HEK293 (cell line): Measurements from ENCODE around the gene MAPK14.

ENCODE experiments used
- CTCF ChIA-PET: fragments of 350-600 bp; formaldehyde crosslinking; extraction: SDS; loops from one replicate; lab custom pipeline; 2021; ENCODE audit warnings: antibody characterized with exemption; lab: Yijun Ruan, JAX
- POLR2A ChIA-PET: fragments of 300-600 bp; formaldehyde crosslinking; extraction: SDS; loops from one replicate; lab custom pipeline; 2020; ENCODE audit warnings: antibody characterized with exemption, inconsistent platforms; lab: Yijun Ruan, JAX
- H3K27ac ChIP-seq: fragments of 200-500 bp; sonication (Bioruptor generic); 2 replicates; pipeline ENCODE4 v1.5.1; 2014; ENCODE audit warnings: low read depth, low read length, control low read depth, inconsistent platforms; ENCODE audit errors: extremely low read depth
- H3K36me3 ChIP-seq, 2 experiments: fragments of 200-500 bp in 1 of 2; sonication (Bioruptor generic) in 1 of 2; 1 replicate in 1 of 2; 2 replicates in 1 of 2; pipeline ENCODE4 v1.5.1; 2014 to 2017; ENCODE audit warnings: inconsistent platforms in 2 of 2, low read length in 2 of 2; ENCODE audit not compliant: control insufficient read depth in 2 of 2, insufficient read depth in 1 of 2
- H3K4me1 ChIP-seq: fragments of 200-500 bp; sonication (Bioruptor generic); 2 replicates; pipeline ENCODE4 v1.5.1; 2014; ENCODE audit warnings: mild to moderate bottlenecking, low read length, inconsistent platforms; ENCODE audit not compliant: control insufficient read depth, insufficient read depth
- H3K4me3 ChIP-seq: 2 replicates; pipeline ENCODE4 v1.5.1; 2011; ENCODE audit warnings: low read depth, mild to moderate bottlenecking, control low read depth, low read length, moderate library complexity
- H3K9me3 ChIP-seq: fragments of 200-500 bp; sonication (Bioruptor generic); 2 replicates; pipeline ENCODE4 v1.5.1; 2014; ENCODE audit warnings: low read depth, low read length, inconsistent platforms; ENCODE audit not compliant: control insufficient read depth, insufficient read depth
- EGR2 ChIP-seq: fragments of 450-650 bp; formaldehyde crosslinking; IDR thresholded peaks from 2 replicates; pipeline ENCODE4 v1.5.1; 2016; ENCODE audit warnings: low read depth, missing biosample characterization, missing genetic modification characterization
- HOXD13 ChIP-seq: sonication (generic); formaldehyde crosslinking; IDR thresholded peaks from 2 replicates; pipeline ENCODE4 v1.8.0; 2022; ENCODE audit warnings: missing genetic modification reagents, borderline replicate concordance
- KLF9 ChIP-seq: fragments of 450-650 bp; formaldehyde crosslinking; IDR thresholded peaks from 2 replicates; pipeline ENCODE4 v1.5.1; 2016; ENCODE audit warnings: missing biosample characterization, missing genetic modification characterization, low read depth
- YY1 ChIP-seq: fragments of 450-650 bp; formaldehyde crosslinking; IDR thresholded peaks from 2 replicates; pipeline ENCODE4 v1.5.1; 2018; ENCODE audit warnings: missing biosample characterization, missing genetic modification characterization
- ZEB2 ChIP-seq: fragments of 450-650 bp; formaldehyde crosslinking; IDR thresholded peaks from 2 replicates; pipeline ENCODE4 v1.5.1; 2016; ENCODE audit warnings: missing biosample characterization, missing genetic modification characterization
- ZNF10 ChIP-seq: fragments of 450-650 bp; formaldehyde crosslinking; IDR thresholded peaks from 2 replicates; pipeline ENCODE4 v1.5.1; 2017; ENCODE audit warnings: missing biosample characterization, missing genetic modification characterization
- ZNF112 ChIP-seq: fragments of 450-650 bp; formaldehyde crosslinking; IDR thresholded peaks from 2 replicates; pipeline ENCODE4 v1.5.0; 2017; ENCODE audit warnings: missing biosample characterization, missing genetic modification characterization
- ZNF146 ChIP-seq: fragments of 450-650 bp; formaldehyde crosslinking; IDR thresholded peaks from 2 replicates; pipeline ENCODE4 v1.5.1; 2016; ENCODE audit warnings: missing biosample characterization, missing genetic modification characterization
- ZNF423 ChIP-seq: fragments of 450-650 bp; formaldehyde crosslinking; IDR thresholded peaks from 2 replicates; pipeline ENCODE4 v1.5.1; 2016; ENCODE audit warnings: missing biosample characterization, missing genetic modification characterization
- ZNF510 ChIP-seq: fragments of 450-650 bp; formaldehyde crosslinking; IDR thresholded peaks from 2 replicates; pipeline ENCODE4 v1.5.1; 2018; ENCODE audit warnings: mild to moderate bottlenecking, missing genetic modification characterization, missing biosample characterization; ENCODE audit not compliant: insufficient replicate concordance
- ZNF529 ChIP-seq: fragments of 450-650 bp; formaldehyde crosslinking; IDR thresholded peaks from 2 replicates; pipeline ENCODE4 v1.5.1; 2017; ENCODE audit warnings: missing genetic modification characterization, missing biosample characterization; ENCODE audit not compliant: insufficient replicate concordance
- ZNF701 ChIP-seq: fragments of 450-650 bp; formaldehyde crosslinking; IDR thresholded peaks from 2 replicates; pipeline ENCODE4 v1.5.1; 2016; ENCODE audit warnings: missing biosample characterization, missing genetic modification characterization
- ZNF776 ChIP-seq: fragments of 450-650 bp; formaldehyde crosslinking; IDR thresholded peaks from 2 replicates; pipeline ENCODE4 v1.5.0; 2017; ENCODE audit warnings: missing biosample characterization, missing genetic modification characterization, borderline replicate concordance
- TF ChIP-seq, protein P1 (sequence below): fragments of 450-650 bp; formaldehyde crosslinking; IDR thresholded peaks from 2 replicates; pipeline ENCODE4 v1.5.1; 2016; ENCODE audit warnings: missing biosample characterization, missing genetic modification characterization
- TF ChIP-seq, protein P2 (sequence below): fragments of 450-650 bp; formaldehyde crosslinking; IDR thresholded peaks from 2 replicates; pipeline ENCODE4 v1.5.1; 2017; ENCODE audit warnings: missing biosample characterization, missing genetic modification characterization
- TF ChIP-seq, protein P3 (sequence below): fragments of 450-650 bp; formaldehyde crosslinking; conservative IDR thresholded peaks from 2 replicates; pipeline ENCODE4 v1.5.1; 2016; ENCODE audit warnings: low read depth, missing biosample characterization, missing genetic modification characterization
- TF ChIP-seq, protein P4 (sequence below): fragments of 450-650 bp; formaldehyde crosslinking; IDR thresholded peaks from 2 replicates; pipeline ENCODE4 v1.5.1; 2016; ENCODE audit warnings: missing biosample characterization, missing genetic modification characterization

Gene MAPK14

DNA sequence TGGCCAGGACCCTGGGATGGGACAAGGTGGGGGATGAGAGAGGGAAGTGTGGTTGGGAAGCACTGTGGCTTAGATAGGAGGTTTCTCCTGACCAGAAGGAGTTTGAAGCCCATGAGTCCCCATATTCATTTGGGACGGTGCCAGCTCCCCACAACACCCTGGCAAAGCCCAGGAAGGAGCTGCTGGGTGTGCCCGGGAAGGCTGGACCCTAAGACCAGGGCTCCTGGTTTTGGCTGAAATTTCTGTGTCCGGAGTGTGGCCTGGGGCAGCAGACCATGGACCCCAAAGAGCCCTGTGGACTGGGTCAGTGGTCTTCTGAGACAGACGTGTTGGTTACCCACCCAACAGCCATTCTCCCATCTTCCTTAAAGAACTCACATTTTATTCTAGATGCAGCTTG, 117.9 kb downstream of the MAPK14 start:
- no peaks in the 10 kb centered on the region for H3K36me3 ChIP-seq
- H3K27ac ChIP-seq = no peak overlapping the region
- no peaks in the 10 kb centered on the region for H3K9me3 ChIP-seq
- POLR2A ChIA-PET = interaction anchor here (0.6 kb wide), 1 partner anchor 429 kb away, joined by 4 read pairs; no protein-coding TSS in a partner anchor
- no peak overlapping the region for H3K4me3 ChIP-seq
- H3K4me1 ChIP-seq = no peaks in the 10 kb centered on the region
- TF ChIP-seq ZNF423 (tag by site-specific recombination) = no peak
- no peak for TF ChIP-seq KLF9 (tag by site-specific recombination)
- TF ChIP-seq, protein P1, sequence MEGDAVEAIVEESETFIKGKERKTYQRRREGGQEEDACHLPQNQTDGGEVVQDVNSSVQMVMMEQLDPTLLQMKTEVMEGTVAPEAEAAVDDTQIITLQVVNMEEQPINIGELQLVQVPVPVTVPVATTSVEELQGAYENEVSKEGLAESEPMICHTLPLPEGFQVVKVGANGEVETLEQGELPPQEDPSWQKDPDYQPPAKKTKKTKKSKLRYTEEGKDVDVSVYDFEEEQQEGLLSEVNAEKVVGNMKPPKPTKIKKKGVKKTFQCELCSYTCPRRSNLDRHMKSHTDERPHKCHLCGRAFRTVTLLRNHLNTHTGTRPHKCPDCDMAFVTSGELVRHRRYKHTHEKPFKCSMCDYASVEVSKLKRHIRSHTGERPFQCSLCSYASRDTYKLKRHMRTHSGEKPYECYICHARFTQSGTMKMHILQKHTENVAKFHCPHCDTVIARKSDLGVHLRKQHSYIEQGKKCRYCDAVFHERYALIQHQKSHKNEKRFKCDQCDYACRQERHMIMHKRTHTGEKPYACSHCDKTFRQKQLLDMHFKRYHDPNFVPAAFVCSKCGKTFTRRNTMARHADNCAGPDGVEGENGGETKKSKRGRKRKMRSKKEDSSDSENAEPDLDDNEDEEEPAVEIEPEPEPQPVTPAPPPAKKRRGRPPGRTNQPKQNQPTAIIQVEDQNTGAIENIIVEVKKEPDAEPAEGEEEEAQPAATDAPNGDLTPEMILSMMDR (tag by site-specific recombination) = no peak
- no peak for TF ChIP-seq ZNF529
- TF ChIP-seq ZEB2 = no peak
- TF ChIP-seq, protein P2, sequence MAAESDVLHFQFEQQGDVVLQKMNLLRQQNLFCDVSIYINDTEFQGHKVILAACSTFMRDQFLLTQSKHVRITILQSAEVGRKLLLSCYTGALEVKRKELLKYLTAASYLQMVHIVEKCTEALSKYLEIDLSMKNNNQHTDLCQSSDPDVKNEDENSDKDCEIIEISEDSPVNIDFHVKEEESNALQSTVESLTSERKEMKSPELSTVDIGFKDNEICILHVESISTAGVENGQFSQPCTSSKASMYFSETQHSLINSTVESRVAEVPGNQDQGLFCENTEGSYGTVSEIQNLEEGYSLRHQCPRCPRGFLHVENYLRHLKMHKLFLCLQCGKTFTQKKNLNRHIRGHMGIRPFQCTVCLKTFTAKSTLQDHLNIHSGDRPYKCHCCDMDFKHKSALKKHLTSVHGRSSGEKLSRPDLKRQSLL (tag by site-specific recombination) = no peak
- no peak for TF ChIP-seq ZNF776
- no peak for TF ChIP-seq ZNF146 (tag by site-specific recombination)
- no peak for TF ChIP-seq YY1
- TF ChIP-seq, protein P3, sequence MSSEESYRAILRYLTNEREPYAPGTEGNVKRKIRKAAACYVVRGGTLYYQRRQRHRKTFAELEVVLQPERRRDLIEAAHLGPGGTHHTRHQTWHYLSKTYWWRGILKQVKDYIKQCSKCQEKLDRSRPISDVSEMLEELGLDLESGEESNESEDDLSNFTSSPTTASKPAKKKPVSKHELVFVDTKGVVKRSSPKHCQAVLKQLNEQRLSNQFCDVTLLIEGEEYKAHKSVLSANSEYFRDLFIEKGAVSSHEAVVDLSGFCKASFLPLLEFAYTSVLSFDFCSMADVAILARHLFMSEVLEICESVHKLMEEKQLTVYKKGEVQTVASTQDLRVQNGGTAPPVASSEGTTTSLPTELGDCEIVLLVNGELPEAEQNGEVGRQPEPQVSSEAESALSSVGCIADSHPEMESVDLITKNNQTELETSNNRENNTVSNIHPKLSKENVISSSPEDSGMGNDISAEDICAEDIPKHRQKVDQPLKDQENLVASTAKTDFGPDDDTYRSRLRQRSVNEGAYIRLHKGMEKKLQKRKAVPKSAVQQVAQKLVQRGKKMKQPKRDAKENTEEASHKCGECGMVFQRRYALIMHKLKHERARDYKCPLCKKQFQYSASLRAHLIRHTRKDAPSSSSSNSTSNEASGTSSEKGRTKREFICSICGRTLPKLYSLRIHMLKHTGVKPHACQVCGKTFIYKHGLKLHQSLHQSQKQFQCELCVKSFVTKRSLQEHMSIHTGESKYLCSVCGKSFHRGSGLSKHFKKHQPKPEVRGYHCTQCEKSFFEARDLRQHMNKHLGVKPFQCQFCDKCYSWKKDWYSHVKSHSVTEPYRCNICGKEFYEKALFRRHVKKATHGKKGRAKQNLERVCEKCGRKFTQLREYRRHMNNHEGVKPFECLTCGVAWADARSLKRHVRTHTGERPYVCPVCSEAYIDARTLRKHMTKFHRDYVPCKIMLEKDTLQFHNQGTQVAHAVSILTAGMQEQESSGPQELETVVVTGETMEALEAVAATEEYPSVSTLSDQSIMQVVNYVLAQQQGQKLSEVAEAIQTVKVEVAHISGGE (tag by site-specific recombination) = no peak
- TF ChIP-seq ZNF701 = no peak
- no peak for TF ChIP-seq ZNF510 (tag by site-specific recombination)
- TF ChIP-seq, all 188 proteins: peak for 0
- CTCF ChIA-PET = interaction anchor here (0.7 kb wide), 1 partner anchor 141 kb away, joined by 3 read pairs; no protein-coding TSS in a partner anchor

DNA sequence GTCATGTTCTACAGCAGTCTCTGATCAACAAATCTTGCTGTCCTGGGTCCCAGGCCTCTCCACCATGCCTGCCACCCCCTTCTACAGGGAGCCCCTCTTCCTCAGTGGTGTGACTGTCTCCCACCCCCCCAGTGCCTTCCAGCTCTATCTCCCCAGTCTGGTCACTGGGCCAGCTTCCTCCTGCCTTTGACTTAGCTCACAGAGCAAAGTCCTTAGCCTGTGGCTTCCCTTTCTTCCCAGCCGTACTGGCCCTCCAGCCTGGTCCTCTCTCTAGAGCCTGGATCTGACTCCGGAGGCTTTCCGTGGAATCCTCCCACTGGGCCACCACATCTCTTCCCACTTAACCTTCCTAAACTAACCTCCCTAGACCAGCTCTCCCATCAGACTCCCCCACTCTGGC, 119.7 kb downstream of the MAPK14 start:
- no peak overlapping the region for H3K27ac ChIP-seq
- CTCF ChIA-PET = interaction anchor here (1.6 kb wide), 1 partner anchor 8 kb away, joined by 6 read pairs; no protein-coding TSS in a partner anchor
- no peaks in the 10 kb centered on the region for H3K4me1 ChIP-seq

DNA sequence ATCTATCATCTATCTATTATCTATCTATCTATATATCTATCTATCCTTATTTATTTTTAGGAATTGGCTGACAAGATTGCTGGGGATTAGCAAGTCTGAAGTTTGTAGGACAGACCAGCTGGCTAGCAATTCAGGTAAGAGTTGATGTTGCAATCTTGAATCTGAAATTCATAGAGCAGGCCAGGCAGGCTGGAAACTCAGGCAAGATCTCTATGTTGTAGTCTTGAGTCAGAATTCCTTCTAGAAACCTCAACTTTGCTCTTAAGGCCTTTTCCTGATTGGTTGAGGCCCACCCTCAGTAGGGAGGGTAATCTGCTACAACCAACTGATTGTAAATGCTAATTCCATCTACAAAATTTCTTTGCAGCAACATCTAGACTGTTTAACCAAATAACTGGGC, 121.9 kb downstream of the MAPK14 start:
- H3K4me3 ChIP-seq = no peak overlapping the region
- no peaks in the 10 kb centered on the region for H3K36me3 ChIP-seq
- H3K27ac ChIP-seq = no peak overlapping the region
- 0 out of 2 replicates have a peak, but pooled peaks have one; percentile 19 for TF ChIP-seq ZNF10 (tag by site-specific recombination)
- TF ChIP-seq, protein P4, sequence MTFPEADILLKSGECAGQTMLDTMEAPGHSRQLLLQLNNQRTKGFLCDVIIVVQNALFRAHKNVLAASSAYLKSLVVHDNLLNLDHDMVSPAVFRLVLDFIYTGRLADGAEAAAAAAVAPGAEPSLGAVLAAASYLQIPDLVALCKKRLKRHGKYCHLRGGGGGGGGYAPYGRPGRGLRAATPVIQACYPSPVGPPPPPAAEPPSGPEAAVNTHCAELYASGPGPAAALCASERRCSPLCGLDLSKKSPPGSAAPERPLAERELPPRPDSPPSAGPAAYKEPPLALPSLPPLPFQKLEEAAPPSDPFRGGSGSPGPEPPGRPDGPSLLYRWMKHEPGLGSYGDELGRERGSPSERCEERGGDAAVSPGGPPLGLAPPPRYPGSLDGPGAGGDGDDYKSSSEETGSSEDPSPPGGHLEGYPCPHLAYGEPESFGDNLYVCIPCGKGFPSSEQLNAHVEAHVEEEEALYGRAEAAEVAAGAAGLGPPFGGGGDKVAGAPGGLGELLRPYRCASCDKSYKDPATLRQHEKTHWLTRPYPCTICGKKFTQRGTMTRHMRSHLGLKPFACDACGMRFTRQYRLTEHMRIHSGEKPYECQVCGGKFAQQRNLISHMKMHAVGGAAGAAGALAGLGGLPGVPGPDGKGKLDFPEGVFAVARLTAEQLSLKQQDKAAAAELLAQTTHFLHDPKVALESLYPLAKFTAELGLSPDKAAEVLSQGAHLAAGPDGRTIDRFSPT (tag by site-specific recombination) = no peak
- no peaks in the 10 kb centered on the region for H3K9me3 ChIP-seq
- ChIA-PET POLR2A (no interaction called here), CTCF (interaction anchor here (0.6 kb wide), 1 partner anchor 95 kb away, joined by 3 read pairs; no protein-coding TSS in a partner anchor)
- no peaks in the 10 kb centered on the region for H3K4me1 ChIP-seq

More for the DNA sequence above, 119.7 kb downstream of the MAPK14 start:
- TF ChIP-seq HOXD13 (no peak), ZNF112 (no peak), EGR2 (tag by site-specific recombination) (peak; percentile 41; the same call in 1 of the 2 replicates)
- H3K4me3 ChIP-seq = no peak overlapping the region
- POLR2A ChIA-PET = interaction anchor here (0.6 kb wide), 1 partner anchor 100 kb away, joined by 3 read pairs; no protein-coding TSS in a partner anchor
- H3K36me3 ChIP-seq = no peaks in the 10 kb centered on the region
- no peaks in the 10 kb centered on the region for H3K9me3 ChIP-seq
